Endothelial cell (in vitro differentiated cells): ENCODE data around the gene NACC1. TPM values are rescaled to one million over a fixed set of nuclear protein-coding genes. Genes with fewer than 3 reads are reported as not detected.

Source experiments
- DNase-seq: peaks from one replicate; pipeline ENCODE4 v3.0.0; 2021; ENCODE audit warnings: low spot score
- H3K27ac Mint-ChIP-seq: one replicate; pipeline ENCODE4 v1.8.0; 2021; ENCODE audit warnings: mixed read lengths, inconsistent platforms; ENCODE audit not compliant: unreplicated experiment
- H3K27me3 Mint-ChIP-seq: one replicate; pipeline ENCODE4 v1.8.0; 2021; ENCODE audit warnings: mild to moderate bottlenecking, moderate library complexity, mixed read lengths, inconsistent platforms; ENCODE audit not compliant: unreplicated experiment
- H3K36me3 Mint-ChIP-seq: one replicate; pipeline ENCODE4 v1.8.0; 2021; ENCODE audit warnings: mild to moderate bottlenecking, low read depth, mixed read lengths, inconsistent platforms; ENCODE audit not compliant: unreplicated experiment
- H3K4me1 Mint-ChIP-seq: one replicate; pipeline ENCODE4 v1.8.0; 2021; ENCODE audit warnings: mild to moderate bottlenecking, mixed read lengths, inconsistent platforms; ENCODE audit not compliant: unreplicated experiment
- H3K4me3 Mint-ChIP-seq: one replicate; pipeline ENCODE4 v1.8.0; 2021; ENCODE audit warnings: mild to moderate bottlenecking, mixed read lengths, inconsistent platforms; ENCODE audit not compliant: unreplicated experiment
- H3K9me3 Mint-ChIP-seq: one replicate; pipeline ENCODE4 v1.8.0; 2021; ENCODE audit warnings: mixed read lengths, inconsistent platforms; ENCODE audit not compliant: unreplicated experiment
- total RNA-seq: library from RNA; stranded (reverse); fragmentation: NEBNext Ultra II Directional; extraction: Animal tissue kit (Norgen Biotek cat#: 25700); gene quantifications from one replicate; pipeline ENCODE4 v1.2.1, GENCODE V29; 2021; ENCODE audit not compliant: unreplicated experiment
- TF ChIP-seq, protein P1 (sequence below): fragments of 200-600 bp; sonication (generic); IDR thresholded peaks from one replicate; pipeline ENCODE4 v1.5.0; 2021; ENCODE audit warnings: antibody characterized with exemption; ENCODE audit not compliant: unreplicated experiment

The NACC1 gene
- total RNA-seq, 1 donor from 2014 or later, result 112 TPM

DNA sequence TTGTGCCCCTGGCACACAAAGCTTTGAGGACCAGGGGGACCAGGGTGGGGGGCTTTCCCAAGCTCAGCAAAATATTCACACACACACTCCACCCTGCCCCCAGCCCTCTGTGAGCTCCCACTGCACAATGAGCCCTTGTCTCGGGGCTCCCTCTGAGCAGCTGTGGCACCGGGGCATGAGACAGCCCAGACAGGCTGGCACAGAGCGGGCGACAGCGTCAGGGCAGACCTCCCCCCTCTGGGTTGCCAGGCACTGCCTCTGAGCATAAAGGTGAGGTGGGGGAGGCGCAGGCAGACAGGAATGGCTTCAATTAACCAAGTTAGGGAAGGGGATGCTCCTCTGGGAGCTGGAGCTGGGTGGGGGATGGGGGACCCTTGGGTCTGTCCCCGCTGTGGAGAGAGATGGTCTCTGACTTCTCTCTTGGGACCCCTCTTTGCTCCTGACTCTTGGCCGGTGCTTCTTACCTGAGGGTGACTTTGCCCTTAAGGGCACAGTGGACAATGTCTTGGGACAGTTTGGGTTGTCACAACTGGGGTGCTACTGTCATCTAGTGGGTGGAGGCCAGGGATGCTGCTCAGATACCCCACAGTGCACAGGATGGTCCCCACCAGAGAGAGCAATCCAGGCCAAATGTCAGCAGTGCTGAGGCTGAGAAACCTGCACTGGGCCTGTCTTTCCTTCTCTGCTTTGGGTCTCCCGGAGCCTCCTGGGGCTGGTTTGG lies 45.7 kb upstream of the NACC1 start:
- TF ChIP-seq, protein P1, sequence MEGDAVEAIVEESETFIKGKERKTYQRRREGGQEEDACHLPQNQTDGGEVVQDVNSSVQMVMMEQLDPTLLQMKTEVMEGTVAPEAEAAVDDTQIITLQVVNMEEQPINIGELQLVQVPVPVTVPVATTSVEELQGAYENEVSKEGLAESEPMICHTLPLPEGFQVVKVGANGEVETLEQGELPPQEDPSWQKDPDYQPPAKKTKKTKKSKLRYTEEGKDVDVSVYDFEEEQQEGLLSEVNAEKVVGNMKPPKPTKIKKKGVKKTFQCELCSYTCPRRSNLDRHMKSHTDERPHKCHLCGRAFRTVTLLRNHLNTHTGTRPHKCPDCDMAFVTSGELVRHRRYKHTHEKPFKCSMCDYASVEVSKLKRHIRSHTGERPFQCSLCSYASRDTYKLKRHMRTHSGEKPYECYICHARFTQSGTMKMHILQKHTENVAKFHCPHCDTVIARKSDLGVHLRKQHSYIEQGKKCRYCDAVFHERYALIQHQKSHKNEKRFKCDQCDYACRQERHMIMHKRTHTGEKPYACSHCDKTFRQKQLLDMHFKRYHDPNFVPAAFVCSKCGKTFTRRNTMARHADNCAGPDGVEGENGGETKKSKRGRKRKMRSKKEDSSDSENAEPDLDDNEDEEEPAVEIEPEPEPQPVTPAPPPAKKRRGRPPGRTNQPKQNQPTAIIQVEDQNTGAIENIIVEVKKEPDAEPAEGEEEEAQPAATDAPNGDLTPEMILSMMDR, result no peak
- Mint-ChIP-seq H3K4me1 (peaks cover 24% of the 10 kb centered on the region), H3K9me3 (no peaks in the 10 kb centered on the region), H3K27me3 (peaks cover 7% of the 10 kb centered on the region), H3K27ac (no peak overlapping the region), H3K4me3 (no peak overlapping the region), H3K36me3 (peaks cover 8% of the 10 kb centered on the region)
- no peak for DNase-seq

DNA sequence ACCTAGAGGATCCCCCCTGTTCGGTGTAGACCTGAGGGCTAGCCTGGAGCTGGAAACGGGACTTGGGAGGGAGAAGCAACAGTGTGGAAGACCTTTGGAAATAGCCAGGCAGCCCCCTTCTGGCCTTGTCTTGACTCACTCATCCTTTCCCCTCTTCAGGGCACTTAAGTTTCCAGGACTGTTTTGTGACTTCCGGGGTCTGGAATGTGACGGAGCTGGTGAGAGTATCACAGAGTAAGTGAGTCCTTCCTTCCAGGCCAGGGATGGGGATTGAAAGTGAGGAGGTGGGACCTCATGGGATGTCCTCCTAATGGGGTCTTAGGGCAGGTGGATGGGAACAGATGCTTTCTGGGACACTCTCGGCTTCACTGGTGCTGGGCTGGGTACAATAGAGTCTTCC lies 44.8 kb upstream of the NACC1 start:
- no peak overlapping the region for H3K27ac Mint-ChIP-seq
- peaks cover 24% of the 10 kb centered on the region for H3K4me1 Mint-ChIP-seq
- H3K27me3 Mint-ChIP-seq, result peaks cover 10% of the 10 kb centered on the region
- no peaks in the 10 kb centered on the region for H3K9me3 Mint-ChIP-seq
- peaks cover 8% of the 10 kb centered on the region for H3K36me3 Mint-ChIP-seq
- no peak for DNase-seq
- no peak overlapping the region for H3K4me3 Mint-ChIP-seq
- TF ChIP-seq, protein P1, result no peak

DNA sequence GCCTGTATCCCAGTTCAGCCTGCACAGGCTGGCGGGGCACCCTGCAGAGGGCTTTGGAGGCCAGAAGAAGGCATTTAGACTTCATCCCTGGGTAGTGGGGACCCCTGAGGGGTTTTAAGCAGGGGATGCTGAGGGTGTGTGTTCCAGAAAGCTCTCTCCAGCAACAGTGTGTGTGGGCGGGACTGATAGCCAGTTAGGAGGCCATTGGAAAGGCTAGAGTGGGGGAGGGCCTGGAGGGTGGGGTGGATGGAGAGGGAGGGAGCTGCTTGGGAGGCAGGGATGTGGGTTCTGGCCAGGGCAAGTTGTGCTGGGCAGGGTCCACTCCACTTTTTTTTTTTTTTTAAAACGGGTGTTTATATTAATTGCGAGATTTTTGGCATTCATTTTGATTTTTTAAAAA lies 43.7 kb upstream of the NACC1 start:
- DNase-seq, result no peak
- TF ChIP-seq, protein P1, result no peak
- no peak overlapping the region for H3K4me3 Mint-ChIP-seq
- no peak overlapping the region for H3K27ac Mint-ChIP-seq
- peaks cover 21% of the 10 kb centered on the region for H3K4me1 Mint-ChIP-seq
- peaks cover 8% of the 10 kb centered on the region for H3K36me3 Mint-ChIP-seq
- no peaks in the 10 kb centered on the region for H3K9me3 Mint-ChIP-seq
- peaks cover 12% of the 10 kb centered on the region for H3K27me3 Mint-ChIP-seq

DNA sequence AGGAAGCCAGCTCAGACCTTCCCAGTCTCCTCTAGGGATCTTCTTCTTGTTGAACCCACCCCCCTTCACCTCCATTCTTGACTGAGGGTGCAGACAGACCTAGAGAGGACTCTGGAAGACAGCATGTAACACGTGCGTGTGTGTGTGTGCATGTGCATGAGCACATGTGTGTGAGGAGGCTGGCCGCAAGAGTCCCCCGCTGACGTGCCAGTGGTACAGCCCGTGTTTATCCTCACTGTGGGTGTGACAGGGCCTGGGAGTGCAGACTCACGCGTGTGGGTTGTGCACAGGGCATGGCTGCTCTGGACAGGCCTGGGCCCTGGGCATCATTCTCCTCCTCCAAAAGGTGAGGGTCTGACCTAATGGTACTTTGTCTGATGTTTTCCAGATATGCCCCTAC lies 41.7 kb upstream of the NACC1 start:
- DNase-seq, result no peak
- TF ChIP-seq, protein P1, result no peak
- H3K27ac Mint-ChIP-seq, result no peak overlapping the region
- H3K27me3 Mint-ChIP-seq, result peaks cover 6% of the 10 kb centered on the region
- no peaks in the 10 kb centered on the region for H3K9me3 Mint-ChIP-seq
- H3K36me3 Mint-ChIP-seq, result peaks cover 8% of the 10 kb centered on the region
- peaks cover 4% of the 10 kb centered on the region for H3K4me1 Mint-ChIP-seq
- H3K4me3 Mint-ChIP-seq, result no peak overlapping the region

DNA sequence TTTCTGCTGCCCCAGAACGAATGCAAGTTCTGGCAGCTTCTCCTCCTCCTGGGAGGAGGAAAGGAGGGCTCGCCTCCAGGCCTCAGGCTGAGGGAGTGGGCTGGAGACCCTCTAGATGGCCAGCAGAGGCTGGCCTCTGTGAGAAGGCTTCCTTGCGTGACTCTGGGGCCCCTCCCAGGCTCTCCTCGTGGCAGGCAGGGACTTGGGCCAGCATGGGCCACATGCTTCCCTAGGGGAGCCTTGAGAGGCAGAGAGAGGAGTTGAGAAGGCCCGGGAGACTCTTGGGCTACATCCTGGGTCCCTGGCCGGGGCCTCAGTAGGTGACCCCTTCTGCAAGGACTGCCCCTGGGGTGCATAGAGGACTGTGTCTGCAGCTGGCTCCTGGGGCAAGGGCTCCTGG lies 41.3 kb upstream of the NACC1 start:
- no peak overlapping the region for H3K27ac Mint-ChIP-seq
- no peak for DNase-seq
- H3K4me3 Mint-ChIP-seq, result no peak overlapping the region
- peaks cover 4% of the 10 kb centered on the region for H3K4me1 Mint-ChIP-seq
- H3K36me3 Mint-ChIP-seq, result peaks cover 8% of the 10 kb centered on the region
- TF ChIP-seq, protein P1, result no peak
- H3K27me3 Mint-ChIP-seq, result peaks cover 6% of the 10 kb centered on the region
- no peaks in the 10 kb centered on the region for H3K9me3 Mint-ChIP-seq
